ENCODE results near the gene PXDN.

The PXDN gene

GRCh38 chr2:1606421-1607235 lies 137.7 kb downstream of the PXDN start:
- no peak for DNase-seq

- no peak for DNase-seq
These were observed 138.3 kb downstream of the PXDN start for GRCh38 chr2:1606046-1606400.

GRCh38 chr2:1605102-1606045 lies 138.9 kb downstream of the PXDN start:
- no peak for DNase-seq

- no peak for DNase-seq
These were observed 140.8 kb downstream of the PXDN start for GRCh38 chr2:1603521-1603920.

- no peak for DNase-seq
These were observed 141.3 kb downstream of the PXDN start for GRCh38 chr2:1603059-1603458.

GRCh38 chr2:1602278-1603010 lies 141.9 kb downstream of the PXDN start:
- no peak for DNase-seq

- DNase-seq = no peak
These were observed 142.6 kb downstream of the PXDN start for GRCh38 chr2:1601471-1602277.

- DNase-seq = no peak
These were observed 143.3 kb downstream of the PXDN start for GRCh38 chr2:1601067-1601412.

GRCh38 chr2:1600191-1601066 lies 143.9 kb downstream of the PXDN start:
- no peak for DNase-seq

- no peak for DNase-seq
These were observed 144.8 kb downstream of the PXDN start for GRCh38 chr2:1599301-1600085.

GRCh38 chr2:1598800-1599199 lies 145.5 kb downstream of the PXDN start:
- DNase-seq = no peak

GRCh38 chr2:1598041-1598710 lies 146.1 kb downstream of the PXDN start:
- DNase-seq = no peak

- no peak for DNase-seq
These were observed 149.0 kb downstream of the PXDN start for GRCh38 chr2:1595274-1595673.

- no peak for DNase-seq
These were observed 149.7 kb downstream of the PXDN start for GRCh38 chr2:1594373-1595171.

GRCh38 chr2:1594123-1594372 lies 150.3 kb downstream of the PXDN start:
- no peak for DNase-seq

- DNase-seq = no peak
These were observed 150.8 kb downstream of the PXDN start for GRCh38 chr2:1593371-1594122.

GRCh38 chr2:1591978-1592907 lies 152.1 kb downstream of the PXDN start:
- DNase-seq = no peak

GRCh38 chr2:1591461-1591770 lies 152.9 kb downstream of the PXDN start:
- no peak for DNase-seq

All from SW 1271 (cell line).